C4-2B (cell line): ENCODE measurements around the gene GOLGA7B.
A peak's percentile ranks its signal among the peaks of the same experiment; 100 is the strongest.

Source experiments
- H3K27ac ChIP-seq: fragments of 450-650 bp; 2 replicates; pipeline ENCODE4 v1.5.1; 2017
- ZFX ChIP-seq: fragments of 450-650 bp; IDR thresholded peaks from 2 replicates; pipeline ENCODE4 v1.6.1; 2017
- TF ChIP-seq, protein P1 (sequence below): fragments of 450-650 bp; conservative IDR thresholded peaks from 2 replicates; pipeline ENCODE4 v1.5.1; 2017; ENCODE audit warnings: mild to moderate bottlenecking

GOLGA7B gene

DNA sequence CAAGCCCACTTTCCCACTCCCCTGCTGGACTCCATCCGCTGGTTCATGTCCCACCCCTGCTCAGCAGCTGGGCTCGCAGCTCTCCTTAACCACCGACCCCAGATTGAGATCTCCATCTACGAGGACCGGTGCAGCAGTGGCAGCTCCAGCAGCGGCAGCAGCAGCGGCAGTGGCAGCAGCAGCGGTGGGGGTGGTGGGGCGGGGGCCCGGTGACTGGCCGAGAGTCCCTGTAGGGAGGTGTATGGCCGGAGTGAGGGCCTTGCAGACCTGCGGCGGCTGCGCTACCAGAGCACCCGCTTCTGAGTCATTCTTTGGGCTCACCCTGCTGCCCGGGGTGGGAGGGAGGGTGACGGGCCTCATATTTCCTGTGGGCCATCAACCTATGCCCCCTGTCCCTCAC, 15.8 kb downstream of the GOLGA7B start:
- TF ChIP-seq, protein P1, sequence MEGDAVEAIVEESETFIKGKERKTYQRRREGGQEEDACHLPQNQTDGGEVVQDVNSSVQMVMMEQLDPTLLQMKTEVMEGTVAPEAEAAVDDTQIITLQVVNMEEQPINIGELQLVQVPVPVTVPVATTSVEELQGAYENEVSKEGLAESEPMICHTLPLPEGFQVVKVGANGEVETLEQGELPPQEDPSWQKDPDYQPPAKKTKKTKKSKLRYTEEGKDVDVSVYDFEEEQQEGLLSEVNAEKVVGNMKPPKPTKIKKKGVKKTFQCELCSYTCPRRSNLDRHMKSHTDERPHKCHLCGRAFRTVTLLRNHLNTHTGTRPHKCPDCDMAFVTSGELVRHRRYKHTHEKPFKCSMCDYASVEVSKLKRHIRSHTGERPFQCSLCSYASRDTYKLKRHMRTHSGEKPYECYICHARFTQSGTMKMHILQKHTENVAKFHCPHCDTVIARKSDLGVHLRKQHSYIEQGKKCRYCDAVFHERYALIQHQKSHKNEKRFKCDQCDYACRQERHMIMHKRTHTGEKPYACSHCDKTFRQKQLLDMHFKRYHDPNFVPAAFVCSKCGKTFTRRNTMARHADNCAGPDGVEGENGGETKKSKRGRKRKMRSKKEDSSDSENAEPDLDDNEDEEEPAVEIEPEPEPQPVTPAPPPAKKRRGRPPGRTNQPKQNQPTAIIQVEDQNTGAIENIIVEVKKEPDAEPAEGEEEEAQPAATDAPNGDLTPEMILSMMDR: no peak
- TF ChIP-seq ZFX: no peak
- no peak overlapping the region for H3K27ac ChIP-seq

DNA sequence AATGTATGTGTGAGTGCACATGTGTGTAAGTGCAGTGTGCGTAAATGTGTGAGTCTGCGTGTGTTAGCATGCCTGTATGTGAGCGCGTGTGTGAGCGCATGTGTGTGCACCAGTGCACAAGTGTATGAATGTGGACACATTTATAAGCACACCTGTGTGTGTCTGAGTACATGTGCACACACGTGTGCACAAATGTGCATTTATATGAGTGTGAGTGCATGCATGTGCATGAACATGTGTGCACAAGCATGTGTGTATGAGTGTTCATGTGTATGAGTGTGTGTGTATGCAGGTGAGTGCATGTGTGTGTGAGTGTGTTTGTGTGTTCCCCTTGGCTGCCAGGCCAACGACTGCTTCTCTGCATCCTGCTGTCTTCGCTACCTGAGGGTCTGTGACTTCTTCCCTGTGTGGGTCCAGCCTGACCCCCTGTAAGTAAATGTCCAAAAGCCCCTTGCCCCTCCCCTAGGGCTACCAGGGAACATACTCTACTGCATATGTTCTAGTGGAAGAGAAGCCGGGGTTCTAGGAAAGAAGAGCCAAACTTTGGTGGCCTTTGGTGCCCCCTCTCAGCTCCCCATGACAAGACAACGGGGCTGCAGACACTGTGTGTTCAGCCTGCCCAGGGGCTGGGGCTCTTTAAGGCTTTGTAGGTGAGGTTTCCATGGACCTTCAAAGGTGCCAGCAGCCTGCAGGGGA, 17.0 kb downstream of the GOLGA7B start:
- TF ChIP-seq, protein P1: no peak
- TF ChIP-seq ZFX: no peak
- no peak overlapping the region for H3K27ac ChIP-seq

DNA sequence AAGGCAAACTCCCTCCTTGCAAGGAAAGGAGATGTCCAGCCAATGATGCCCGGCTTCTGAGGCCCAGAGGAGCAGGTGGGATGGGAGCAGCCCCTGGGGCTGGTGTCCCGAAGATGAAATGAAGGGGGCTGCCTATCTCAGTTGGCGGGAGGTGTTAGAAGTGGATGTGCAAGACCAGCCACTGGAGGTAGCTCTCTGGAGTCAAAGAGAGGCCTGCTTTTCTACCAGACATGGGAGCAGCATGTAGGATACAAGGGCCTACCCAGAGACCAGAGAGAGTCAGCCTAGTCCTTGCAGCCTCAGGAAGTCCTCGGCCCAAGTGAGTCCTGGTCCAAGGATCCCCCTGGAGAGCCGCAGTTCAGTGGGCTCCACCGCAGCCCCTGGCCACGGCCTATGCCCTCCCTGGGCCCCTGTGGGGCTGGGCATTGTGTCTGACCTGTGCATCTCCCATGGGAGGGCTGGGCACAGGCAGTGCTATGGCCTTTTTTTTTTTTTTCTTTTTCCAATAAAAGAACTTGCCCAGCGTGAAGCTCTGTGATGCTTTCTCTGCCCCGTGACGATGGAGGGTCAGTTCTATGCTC, 17.7 kb downstream of the GOLGA7B start:
- TF ChIP-seq ZFX: no peak
- TF ChIP-seq, protein P1: no peak

DNA sequence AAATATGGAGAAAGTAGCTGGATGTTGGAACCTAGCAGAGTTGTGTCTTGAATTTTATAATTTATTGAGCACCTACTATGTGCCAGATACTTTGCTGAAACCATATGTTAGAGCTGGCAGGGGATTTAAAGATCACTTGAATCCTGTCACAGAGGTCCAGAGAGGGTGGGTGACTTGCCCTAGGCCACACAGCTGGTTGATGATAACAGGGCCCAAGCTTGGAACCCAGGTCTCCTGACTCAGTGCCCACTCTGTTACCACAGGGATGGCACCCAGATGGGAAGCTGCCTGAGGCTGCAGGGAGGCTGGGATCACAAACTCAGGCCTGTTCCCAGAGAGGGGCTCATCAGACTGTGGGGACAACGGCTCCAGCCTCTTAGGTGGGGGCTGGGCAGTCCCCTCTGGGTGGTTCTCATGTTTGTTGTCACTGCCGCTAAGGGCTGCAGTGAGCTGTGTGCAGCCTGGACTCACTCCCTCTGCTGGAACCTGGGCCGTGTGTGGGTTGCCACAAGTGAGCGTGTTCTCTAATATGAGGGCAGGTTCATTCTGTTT, 18.6 kb downstream of the GOLGA7B start:
- no peak overlapping the region for H3K27ac ChIP-seq
- no peak for TF ChIP-seq ZFX
- TF ChIP-seq, protein P1: no peak

More for the DNA sequence above, 17.7 kb downstream of the GOLGA7B start:
- no peak overlapping the region for H3K27ac ChIP-seq

DNA sequence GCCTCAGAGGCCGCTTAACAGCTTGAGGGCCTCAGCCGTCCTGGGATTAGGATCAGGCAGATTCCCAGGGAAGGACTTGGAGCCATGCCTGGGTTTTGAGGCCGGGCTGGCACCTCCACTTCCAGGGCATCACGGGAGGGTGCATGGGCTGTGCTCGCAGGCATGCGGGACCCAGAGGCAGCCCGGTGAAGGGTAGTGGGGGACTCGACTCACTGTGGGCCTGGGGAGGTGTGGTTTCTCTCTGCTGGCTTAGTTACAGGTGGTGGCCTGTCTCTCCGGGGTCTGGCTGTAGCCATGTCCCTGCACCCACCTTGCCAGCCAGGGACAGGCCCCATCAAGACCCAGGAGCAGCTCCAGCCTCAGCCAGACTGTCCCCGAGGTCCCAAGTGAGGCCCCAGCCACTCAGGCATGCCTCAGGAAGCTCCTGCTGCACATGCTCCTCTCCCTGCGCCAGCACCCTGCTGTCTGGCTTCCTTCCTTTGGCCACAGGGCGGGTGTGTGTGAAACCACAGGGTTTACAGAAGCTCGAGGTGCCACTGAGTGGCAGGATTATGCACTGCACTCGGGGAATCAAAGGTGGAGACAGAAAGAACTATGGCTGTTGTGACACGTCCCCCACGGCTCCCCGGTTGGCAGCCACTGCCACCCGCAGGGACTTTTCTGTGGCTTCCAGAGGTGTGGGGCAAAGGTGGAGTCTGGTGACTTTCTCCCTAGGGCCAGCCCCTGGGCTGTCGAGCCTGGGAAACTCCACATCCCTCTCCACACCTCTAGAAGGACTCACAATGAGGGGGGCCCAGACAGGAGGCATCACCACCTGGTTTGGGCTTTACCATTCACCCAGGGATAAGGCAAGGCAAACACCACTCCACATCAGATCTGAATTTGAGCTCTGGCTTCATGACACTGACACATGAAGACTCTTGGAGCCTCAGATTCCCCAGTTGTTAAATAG, 19.7 kb downstream of the GOLGA7B start:
- peak; percentile 32; the same call in 1 of the 2 replicates for TF ChIP-seq ZFX
- TF ChIP-seq, protein P1: peak; percentile 80
- H3K27ac ChIP-seq: peak overlapping the region; percentile 27

DNA sequence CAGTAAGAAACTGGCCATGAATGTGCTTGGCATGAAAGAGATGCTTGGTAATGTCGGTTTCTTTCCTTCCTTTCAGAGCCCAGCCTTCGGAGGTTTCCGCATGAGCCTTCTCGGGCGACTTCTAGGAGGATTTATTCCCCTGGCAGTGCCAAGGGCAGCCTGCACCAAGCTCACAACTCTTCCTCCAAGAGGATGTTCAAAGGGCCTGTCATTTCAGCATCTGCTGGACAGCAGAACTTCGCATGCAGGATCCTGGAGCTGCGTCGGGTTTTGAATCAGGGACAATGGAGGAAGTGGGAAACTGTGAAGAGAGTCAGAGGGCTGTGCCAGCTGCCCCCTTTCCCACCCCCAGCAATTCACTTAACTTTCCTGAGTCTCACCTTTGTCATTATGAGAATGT, 21.3 kb downstream of the GOLGA7B start:
- no peak for TF ChIP-seq ZFX
- TF ChIP-seq, protein P1: no peak
- no peak overlapping the region for H3K27ac ChIP-seq
